ENCODE measurements around the gene GNG3. TPM values are rescaled to one million over a fixed set of nuclear protein-coding genes. Genes with fewer than 3 reads are reported as not detected.

The GNG3 gene
- total RNA-seq, 1 experiment from 2014 or later, result not detected

- ChIA-PET CTCF (interaction anchor here (0.5 to 0.7 kb wide), 2 partner anchors 185 to 344 kb away, joined by 3 to 15 read pairs; no protein-coding TSS in a partner anchor), POLR2A (ENCODE audit: unreplicated experiment) (interaction anchor here (0.6 to 1.6 kb wide), 2 partner anchors 12 to 33 kb away, joined by 5 to 6 read pairs; partner anchors contain the start of genes C11orf98 and CSKMT)
Observed at GRCh38 chr11:62676698-62677097, 30.8 kb upstream of the GNG3 start.

DNA sequence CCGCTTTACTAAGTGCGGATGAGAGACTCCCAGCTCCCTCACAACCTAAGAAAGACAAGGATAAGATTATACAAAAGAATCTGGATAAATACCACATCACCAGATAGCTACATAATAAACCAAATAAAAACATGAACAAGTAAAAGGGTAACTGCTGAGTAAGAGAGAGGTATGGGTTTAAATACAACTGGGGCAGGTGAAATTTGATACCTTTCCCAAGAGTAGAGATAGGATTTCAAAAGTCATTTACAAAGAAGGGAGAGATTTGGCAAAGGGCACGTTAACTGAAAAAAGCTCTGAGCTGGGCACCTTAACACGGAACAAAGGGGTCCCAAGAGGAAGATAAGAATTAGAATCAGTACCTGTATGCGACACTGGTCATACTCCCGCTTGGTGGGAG, 30.3 kb upstream of the GNG3 start:
- Histone ChIP-seq H3K9ac (ENCODE audit: low read length) (peak overlapping the region; percentile 91; the same call in 1 of the 2 replicates), H3K27me3 (ENCODE audit: low read length) (no peaks in the 10 kb centered on the region), H3K4me1 (ENCODE audit: insufficient read depth, low read length) (peaks cover 34% of the 10 kb centered on the region), H3K36me3 (ENCODE audit: low read depth, low read length) (peaks cover 4% of the 10 kb centered on the region), H2AFZ (ENCODE audit: low read length) (no peak overlapping the region), H3F3A (ENCODE audit: low read length, unreplicated experiment) (peaks cover 8% of the 10 kb centered on the region), H4K20me1 (ENCODE audit: low read length) (no peaks in the 10 kb centered on the region), H3K4me2 (ENCODE audit: low read length) (peak overlapping the region; percentile 94), H3K79me2 (ENCODE audit: low read length) (peaks cover 53% of the 10 kb centered on the region), H3K9me2 (replicated peaks; ENCODE audit: low read length) (no peaks in the 10 kb centered on the region), H3K9me3 (ENCODE audit: low read length) (no peaks in the 10 kb centered on the region), H3K27ac (ENCODE audit: low read length) (peak overlapping the region; percentile 13; the same call in 1 of the 2 replicates), H3K4me3 (ENCODE audit: low read length) (peak overlapping the region; percentile 98)
- ChIA-PET CTCF (interaction anchor here (0.5 kb wide), 2 partner anchors 163 to 185 kb away, joined by 3 to 15 read pairs; no protein-coding TSS in a partner anchor), POLR2A (ENCODE audit: unreplicated experiment) (interaction anchor here (0.6 to 1.6 kb wide), 4 partner anchors 12 to 85 kb away, joined by 4 to 6 read pairs (median 6); partner anchors contain the start of genes C11orf98 and CSKMT)
- intact Hi-C loops (cut with micrococcal nuclease), result loop anchor here (5.0 kb wide), 1 partner anchor 50 kb away; the partner anchor contains the start of genes HNRNPUL2 and TTC9C
- BruUV-seq (replicated peaks), result no TSS peak
- DNase-seq, result peak; percentile 51
- no peak for TF ChIP-seq EZH2phosphoT487 (IDR thresholded peaks at IDR 0.05; ENCODE audit: borderline replicate concordance, low read length)
- no peak for TF ChIP-seq EZH2 (IDR thresholded peaks at IDR 0.05; ENCODE audit: low read length, unreplicated experiment)
- no peak for TF ChIP-seq CTCF (conservative IDR thresholded peaks at IDR 0.05; ENCODE audit: low read depth, low read length)
- peak; percentile 4; the same call in 1 of the 2 replicates for ATAC-seq

More at GRCh38 chr11:62676698-62677097, 30.8 kb upstream of the GNG3 start:
- no peak for ATAC-seq
- H3K27me3 ChIP-seq (ENCODE audit: low read length), result no peaks in the 10 kb centered on the region
- peaks cover 57% of the 10 kb centered on the region for H3K79me2 ChIP-seq (ENCODE audit: low read length)
- peak overlapping the region; percentile 94 for H3K4me2 ChIP-seq (ENCODE audit: low read length)
- intact Hi-C loops (cut with micrococcal nuclease), result loop anchor here (5.0 kb wide), 1 partner anchor 51 kb away; the partner anchor contains the start of genes HNRNPUL2 and TTC9C
- no peaks in the 10 kb centered on the region for H4K20me1 ChIP-seq (ENCODE audit: low read length)
- H3K4me3 ChIP-seq (ENCODE audit: low read length), result no peak overlapping the region
- TF ChIP-seq EZH2phosphoT487 (IDR thresholded peaks at IDR 0.05; ENCODE audit: borderline replicate concordance, low read length) (no peak), EZH2 (IDR thresholded peaks at IDR 0.05; ENCODE audit: low read length, unreplicated experiment) (no peak), CTCF (conservative IDR thresholded peaks at IDR 0.05; ENCODE audit: low read depth, low read length) (no peak; the same call in 1 of the 2 replicates)
- no TSS peak for BruUV-seq (replicated peaks)
- no peak for DNase-seq
- peaks cover 8% of the 10 kb centered on the region for H3F3A ChIP-seq (ENCODE audit: low read length, unreplicated experiment)
- H3K27ac ChIP-seq (ENCODE audit: low read length), result no peak overlapping the region
- no peak overlapping the region for H2AFZ ChIP-seq (ENCODE audit: low read length)
- H3K4me1 ChIP-seq (ENCODE audit: insufficient read depth, low read length), result peaks cover 34% of the 10 kb centered on the region
- no peaks in the 10 kb centered on the region for H3K9me3 ChIP-seq (ENCODE audit: low read length)
- peaks cover 4% of the 10 kb centered on the region for H3K36me3 ChIP-seq (ENCODE audit: low read depth, low read length)
- H3K9ac ChIP-seq (ENCODE audit: low read length), result no peak overlapping the region
- H3K9me2 ChIP-seq (replicated peaks; ENCODE audit: low read length), result no peaks in the 10 kb centered on the region

- no peaks in the 10 kb centered on the region for H4K20me1 ChIP-seq (ENCODE audit: low read length)
- peaks cover 8% of the 10 kb centered on the region for H3F3A ChIP-seq (ENCODE audit: low read length, unreplicated experiment)
- H3K4me3 ChIP-seq (ENCODE audit: low read length), result peak overlapping the region; percentile 98
- peak overlapping the region; percentile 94 for H3K4me2 ChIP-seq (ENCODE audit: low read length)
- no peak for DNase-seq
- H3K9me3 ChIP-seq (ENCODE audit: low read length), result no peaks in the 10 kb centered on the region
- H3K27me3 ChIP-seq (ENCODE audit: low read length), result no peaks in the 10 kb centered on the region
- intact Hi-C loops (cut with micrococcal nuclease), result loop anchor here (5.0 kb wide), 1 partner anchor 50 kb away; the partner anchor contains the start of genes HNRNPUL2 and TTC9C
- no peak for ATAC-seq
- peak overlapping the region; percentile 91 for H3K9ac ChIP-seq (ENCODE audit: low read length)
- ChIA-PET CTCF (interaction anchor here (0.5 kb wide), 1 partner anchor 162 kb away, joined by 3 read pairs; no protein-coding TSS in a partner anchor), POLR2A (ENCODE audit: unreplicated experiment) (interaction anchor here (0.6 to 1.6 kb wide), 4 partner anchors 13 to 86 kb away, joined by 4 to 6 read pairs (median 5); partner anchors contain the start of genes C11orf98 and CSKMT)
- no TSS peak for BruUV-seq (replicated peaks)
- no peaks in the 10 kb centered on the region for H3K9me2 ChIP-seq (replicated peaks; ENCODE audit: low read length)
- peaks cover 47% of the 10 kb centered on the region for H3K79me2 ChIP-seq (ENCODE audit: low read length)
- H3K4me1 ChIP-seq (ENCODE audit: insufficient read depth, low read length), result peaks cover 31% of the 10 kb centered on the region
- TF ChIP-seq EZH2phosphoT487 (IDR thresholded peaks at IDR 0.05; ENCODE audit: borderline replicate concordance, low read length) (no peak), CTCF (conservative IDR thresholded peaks at IDR 0.05; ENCODE audit: low read depth, low read length) (no peak), EZH2 (IDR thresholded peaks at IDR 0.05; ENCODE audit: low read length, unreplicated experiment) (no peak)
- H3K36me3 ChIP-seq (ENCODE audit: low read depth, low read length), result peaks cover 4% of the 10 kb centered on the region
- peak overlapping the region; percentile 13; the same call in 1 of the 2 replicates for H3K27ac ChIP-seq (ENCODE audit: low read length)
- H2AFZ ChIP-seq (ENCODE audit: low read length), result no peak overlapping the region
Observed at GRCh38 chr11:62677714-62678113, 29.8 kb upstream of the GNG3 start.
